HG03460 (cell line): ENCODE data around the gene KRTDAP.

Experiments
- ATAC-seq: cut with Tn5 transposase; IDR thresholded peaks from one replicate; pipeline ENCODE4 v1.9.1; 2021; ENCODE audit not compliant: unreplicated experiment

KRTDAP gene, protein sequence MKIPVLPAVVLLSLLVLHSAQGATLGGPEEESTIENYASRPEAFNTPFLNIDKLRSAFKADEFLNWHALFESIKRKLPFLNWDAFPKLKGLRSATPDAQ

DNA sequence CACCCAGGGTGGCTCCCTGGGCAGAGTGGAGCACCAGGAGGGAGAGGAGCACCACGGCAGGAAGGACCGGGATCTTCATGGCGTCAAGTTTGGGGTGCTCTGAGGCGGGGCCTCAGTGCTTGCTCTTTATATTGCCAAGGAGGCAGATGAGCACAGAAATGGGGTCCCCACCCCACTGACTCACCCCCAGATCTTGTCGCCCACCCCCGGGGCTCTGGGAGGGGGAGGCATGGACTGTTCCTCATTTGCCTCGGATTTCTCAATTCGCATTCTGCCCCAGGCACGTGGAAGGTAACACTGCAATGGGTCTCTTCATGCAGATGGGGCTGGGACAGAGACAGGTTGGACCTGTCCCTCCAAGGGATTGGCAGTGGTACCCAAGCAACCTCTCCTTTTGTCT, at the start of gene KRTDAP:
TSS of gene KRTDAP (minus strand) at position 101 of the 400 bp plus-strand sequence. CDS start at position 79, 22 bp downstream.
- no peak for ATAC-seq

DNA sequence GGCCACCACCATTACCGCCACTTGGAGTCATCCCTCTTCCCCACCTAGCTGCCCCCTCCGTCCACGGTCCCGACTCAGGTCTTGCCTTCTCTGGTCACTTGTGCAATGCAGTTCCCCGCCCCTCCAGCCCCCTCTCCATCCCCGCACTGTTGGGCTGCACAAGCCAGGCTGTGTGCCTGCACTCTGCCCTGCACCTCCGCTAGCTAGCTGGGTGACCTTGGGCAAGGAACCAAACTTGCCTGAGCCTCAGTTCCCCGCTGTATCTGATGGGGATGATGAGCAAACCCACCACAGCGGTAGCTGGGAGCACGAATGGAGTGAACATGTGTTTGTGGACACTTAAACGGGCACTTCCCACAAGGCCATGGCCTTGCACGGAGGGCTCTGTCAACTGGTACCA, 49.6 kb upstream of the KRTDAP start:
- ATAC-seq, result no peak

DNA sequence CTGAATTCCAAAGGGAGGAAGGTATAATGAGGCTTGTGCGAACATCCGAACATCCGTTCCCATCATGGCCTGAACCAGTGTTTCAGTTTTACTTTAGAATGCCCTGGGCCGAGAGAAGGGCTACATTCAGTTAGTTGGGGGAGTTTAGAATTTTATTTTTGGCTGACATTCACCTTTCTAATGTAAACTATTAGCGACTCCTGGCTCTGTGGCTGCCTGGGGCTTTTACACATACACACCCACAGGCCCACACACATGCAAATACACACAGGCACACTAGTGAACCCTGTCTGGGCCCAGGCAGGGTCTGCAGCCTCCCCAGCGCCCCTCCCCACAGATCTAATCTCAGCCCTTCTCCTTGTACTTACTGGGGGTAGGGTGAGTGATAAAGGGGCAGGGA, 49.0 kb upstream of the KRTDAP start:
- no peak for ATAC-seq

DNA sequence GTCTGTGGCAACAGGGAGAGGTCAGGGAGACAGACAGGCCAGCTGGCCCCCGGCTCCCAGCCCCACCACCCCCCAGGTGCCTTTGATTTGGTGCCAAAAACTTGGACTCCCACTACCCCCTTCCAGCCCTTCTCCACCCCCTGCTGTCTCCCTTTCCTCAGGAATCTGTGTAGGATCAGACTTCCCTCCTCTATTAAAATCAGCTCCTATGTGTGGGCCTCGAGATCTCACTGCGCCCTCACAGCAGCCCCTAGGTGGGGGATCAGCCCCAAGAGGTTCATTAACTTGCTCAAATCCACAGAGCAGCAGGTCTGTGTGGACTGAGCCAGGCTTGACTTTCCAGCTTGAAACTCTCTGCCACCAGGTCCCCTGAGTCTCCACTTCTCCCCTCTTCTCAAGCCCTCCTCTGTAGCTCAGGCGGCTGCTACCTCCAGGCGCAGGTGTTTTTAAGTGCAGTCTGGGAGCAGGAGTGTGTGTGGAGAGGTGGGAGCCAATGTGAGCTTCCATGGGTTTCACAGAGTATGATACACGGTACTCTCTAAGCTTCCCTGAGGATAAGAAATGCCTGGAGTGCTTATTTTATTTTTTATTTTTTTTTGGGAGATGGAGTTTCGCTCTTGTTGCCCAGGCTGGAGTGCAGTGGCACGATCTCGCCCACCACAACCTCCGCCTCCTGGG, 44.7 kb upstream of the KRTDAP start:
- no peak for ATAC-seq

DNA sequence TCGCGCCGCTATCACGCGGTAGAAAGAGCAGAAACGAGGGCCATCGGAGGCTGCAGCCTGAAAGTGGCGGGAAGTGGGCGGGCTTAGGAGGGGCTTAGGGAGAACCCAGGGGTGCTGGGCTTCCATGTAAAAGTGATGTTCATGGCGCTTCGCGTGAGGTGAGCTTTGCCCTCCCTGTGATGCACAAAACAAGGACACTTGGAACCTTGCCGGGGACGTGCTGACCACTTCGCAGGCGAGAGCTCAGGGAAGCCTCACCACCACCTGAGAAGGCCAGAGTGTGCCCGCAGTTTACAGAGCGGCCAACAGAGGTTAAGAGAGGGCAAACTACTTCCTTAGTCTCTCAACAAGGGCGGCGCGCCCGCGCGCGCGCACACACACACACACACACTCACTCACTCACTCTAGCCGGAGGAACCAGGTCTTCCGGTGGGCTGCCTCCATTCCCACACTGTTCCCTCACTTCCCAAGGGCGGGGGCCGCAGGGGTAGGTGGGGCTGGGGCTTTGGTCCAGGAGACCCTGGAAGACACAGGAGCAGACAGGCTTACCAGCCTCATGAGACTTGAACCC, 43.6 kb upstream of the KRTDAP start:
- no peak for ATAC-seq

DNA sequence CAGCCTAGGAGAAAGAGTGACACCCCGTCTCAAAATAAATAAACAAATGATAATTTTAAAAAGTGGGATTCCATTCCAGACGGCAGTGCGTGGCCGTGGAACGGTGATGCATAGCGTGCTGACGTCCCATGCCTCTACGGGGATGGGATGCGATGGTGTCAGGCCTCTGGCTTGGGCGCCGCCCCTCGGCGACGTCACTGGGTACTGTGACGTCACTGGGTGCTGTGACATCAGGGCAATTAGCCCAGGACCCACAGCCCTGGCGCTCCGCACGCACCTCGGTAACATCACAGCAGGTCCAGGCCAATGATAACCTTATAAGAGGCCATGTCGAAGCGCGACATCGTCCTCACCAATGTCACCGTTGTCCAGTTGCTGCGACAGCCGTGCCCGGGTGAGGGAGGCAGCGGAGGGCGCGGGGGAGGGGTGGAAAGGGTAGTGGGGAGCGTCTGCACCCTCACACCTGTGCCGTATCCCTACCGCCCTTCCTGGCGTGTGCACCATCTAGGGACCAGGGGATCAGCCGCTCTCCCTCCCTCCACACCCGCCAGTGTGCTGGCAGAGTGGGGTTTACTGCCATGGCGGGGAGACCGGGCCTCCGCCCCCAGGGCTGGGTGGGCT, 43.0 kb upstream of the KRTDAP start, which contains the start of gene GAPDHS:
TSS of gene GAPDHS (plus strand) at position 256 of the 621 bp plus-strand sequence. CDS start at position 328, 72 bp downstream.
- no peak for ATAC-seq

DNA sequence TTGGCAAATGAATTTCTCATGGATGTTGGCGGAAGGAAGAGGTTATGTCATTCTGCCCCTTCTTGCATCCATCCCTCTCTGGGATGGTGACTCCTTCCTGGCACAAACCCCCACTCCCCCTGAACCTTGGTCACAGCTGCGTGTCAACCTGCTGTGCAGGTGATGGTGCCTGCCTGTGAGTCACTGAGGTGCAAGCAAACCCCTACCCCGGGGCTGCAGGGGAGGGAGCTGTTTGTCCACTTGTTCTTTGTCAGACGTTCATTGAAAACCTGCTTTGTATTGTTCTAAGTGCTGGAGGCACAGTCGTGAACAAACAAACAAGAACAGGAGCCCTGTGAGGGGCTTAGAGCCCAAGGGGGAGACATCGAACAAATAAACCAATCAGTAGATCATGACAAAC, 41.0 kb upstream of the KRTDAP start:
- no peak for ATAC-seq

DNA sequence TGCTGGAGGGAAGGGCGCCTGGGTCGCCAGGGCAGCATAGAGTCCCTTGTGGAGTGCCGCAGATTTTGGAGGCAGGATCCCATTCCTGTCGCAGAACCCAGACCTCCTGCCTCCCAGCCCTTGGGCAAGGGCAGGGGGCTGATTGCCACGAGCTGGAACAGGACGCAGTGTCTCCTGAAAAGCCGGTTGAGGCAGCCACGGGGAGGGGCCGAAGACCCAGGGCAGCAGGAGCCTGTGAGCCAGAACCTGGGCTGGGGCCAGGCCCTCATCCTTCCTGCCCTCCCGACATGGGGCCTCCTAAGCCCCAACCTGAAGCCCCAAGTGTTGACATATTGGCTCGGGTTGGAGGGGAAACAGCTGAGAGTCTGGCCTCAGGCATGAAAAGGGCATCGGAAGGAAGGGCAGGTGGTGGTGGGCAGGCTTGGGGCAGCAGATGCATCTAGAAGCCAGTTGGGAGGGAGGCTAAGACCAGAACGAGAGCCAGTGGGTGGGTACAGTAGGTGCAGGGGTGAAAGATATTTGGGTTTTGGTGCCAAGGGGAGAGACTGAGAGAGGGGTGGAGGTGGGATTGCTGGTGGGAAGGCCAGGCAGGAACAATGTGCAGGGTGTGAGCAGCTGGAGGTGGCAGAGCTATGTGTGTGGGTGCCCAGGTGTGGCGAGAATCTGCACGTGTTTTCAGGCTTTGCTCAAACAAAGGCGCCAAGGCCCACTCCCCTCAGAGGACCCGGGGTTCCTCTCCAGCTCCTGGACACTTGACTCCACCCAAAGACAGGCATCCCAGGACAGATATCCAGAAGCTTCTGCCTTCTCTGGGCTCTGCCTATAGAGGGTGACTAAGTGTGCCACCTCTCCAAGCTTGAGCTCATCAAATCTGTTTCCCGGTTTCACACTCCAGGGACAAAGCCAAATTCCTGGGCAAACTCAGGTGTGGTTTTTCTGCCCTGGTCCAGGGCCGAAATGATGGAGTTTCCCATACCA, 39.3 kb upstream of the KRTDAP start:
- ATAC-seq, result no peak

DNA sequence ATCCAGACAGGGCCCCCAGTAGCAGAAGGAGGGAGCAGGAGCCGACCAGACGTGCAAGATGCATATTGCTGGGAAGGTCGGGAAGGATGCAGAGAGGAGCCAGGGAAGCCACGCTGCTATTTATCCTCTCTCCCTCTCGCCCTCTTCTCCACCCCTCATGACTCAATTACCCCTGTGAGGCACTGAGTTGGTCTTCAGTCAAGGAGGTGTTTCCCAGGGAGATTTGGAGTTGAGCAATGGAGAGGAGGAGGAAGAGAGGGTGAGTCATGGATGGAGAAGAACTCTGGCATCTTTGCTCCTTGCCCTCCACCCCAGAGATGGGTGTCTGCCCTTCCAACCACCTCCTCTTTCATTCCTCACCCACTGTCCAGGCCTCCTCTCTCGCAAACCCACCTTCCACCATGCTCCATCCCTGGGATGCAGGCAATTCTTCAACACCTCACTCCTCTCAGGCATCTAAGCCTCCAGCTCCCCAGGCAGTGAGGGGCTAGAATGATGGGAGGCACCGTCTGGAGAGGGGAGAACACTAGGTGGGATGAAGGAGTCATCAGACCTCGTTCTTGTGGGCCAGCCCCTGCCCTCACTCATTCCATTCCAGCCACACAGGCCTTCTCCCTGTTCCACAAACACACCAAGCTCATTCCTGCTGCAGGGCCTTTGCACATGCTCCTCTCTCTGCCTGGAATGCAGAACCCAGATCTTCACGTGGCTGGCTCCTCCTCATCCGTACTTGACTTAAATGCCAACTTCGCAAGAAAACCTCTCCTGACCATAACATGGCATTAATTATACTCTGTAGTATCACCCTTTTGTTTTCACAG, 38.2 kb upstream of the KRTDAP start, which contains the start of gene SBSN:
TSS of gene SBSN (minus strand) at position 94 of the 821 bp plus-strand sequence. CDS start at position 64, 30 bp downstream.
- ATAC-seq, result no peak

DNA sequence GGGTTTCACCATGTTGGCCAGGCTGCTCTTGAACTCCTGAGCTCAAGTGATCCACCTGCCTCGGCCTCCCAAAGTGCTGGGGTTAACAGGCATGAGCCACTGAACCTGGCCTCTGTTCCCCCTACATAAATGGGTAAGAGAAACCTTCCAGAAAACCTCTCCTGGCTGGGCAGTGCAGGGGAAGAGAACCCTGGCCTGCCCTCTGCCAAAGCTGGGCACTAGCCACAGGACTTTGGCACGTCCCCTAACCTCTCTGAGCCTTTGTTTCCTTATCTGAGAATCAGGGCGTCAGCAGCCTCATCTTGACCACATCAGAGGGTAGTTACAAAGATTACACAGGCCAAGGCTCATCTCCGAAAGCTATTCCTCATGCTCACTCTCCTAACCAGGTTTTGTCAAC, 35.6 kb upstream of the KRTDAP start:
- ATAC-seq, result no peak

DNA sequence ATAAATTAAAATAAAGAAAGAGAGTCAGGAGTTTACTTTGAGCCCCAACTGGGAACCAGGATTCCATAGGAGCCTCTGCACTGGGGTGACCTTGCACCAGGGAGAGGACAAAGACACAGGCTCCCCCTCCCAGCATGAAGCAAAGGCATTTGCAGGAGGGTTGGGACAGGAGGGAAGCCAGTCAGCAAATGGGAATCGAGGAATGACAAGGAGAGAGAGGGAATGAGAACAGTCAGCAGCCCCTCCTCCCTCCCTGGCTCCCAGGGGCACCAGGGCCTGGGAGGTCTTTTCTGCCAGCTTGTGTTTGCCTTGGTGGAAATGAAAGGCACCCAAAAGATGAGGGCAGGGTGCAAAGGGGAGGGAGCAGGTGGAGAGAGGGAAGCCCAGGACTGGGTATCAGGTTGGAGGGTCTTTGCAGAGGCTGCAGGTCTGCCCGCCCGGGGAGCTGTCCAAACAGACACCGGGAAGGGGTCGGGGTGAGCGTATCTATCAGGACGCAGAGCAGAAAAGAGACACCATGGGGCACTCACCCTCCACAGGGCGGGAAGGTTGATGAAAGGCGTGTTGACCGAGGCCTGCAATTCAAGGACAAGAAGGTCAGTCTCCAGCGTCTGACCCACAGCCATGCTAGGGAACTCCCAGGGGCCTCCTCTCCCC, 34.0 kb upstream of the KRTDAP start:
- no peak for ATAC-seq

DNA sequence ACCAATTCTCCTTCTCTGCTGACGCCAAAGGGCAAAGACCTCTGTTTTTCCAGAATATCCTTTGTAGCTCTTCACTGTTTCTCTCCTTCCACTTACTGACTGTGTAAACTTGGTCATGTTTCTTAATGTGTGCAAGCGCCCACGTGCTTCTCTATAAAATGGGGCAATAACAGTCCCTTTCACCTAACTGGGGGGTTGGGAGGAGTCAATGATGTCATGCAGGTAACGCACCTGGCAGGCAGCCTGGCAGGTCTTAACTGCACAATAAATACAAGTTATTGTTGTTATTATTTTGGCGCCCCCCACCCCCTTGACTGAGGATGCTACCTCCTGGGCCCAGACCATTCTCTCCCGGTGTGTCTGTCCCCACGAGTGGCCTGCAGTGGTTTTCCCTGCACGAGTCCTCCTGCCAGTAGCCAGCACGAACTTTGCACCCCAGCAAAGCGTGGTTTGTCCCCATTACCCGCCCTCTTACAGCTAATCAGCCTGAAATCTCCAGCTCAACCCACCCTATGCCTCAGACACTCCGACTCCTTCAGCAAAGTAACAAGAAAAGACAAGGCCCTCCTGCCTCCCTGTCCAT, 32.6 kb upstream of the KRTDAP start:
- ATAC-seq, result no peak

DNA sequence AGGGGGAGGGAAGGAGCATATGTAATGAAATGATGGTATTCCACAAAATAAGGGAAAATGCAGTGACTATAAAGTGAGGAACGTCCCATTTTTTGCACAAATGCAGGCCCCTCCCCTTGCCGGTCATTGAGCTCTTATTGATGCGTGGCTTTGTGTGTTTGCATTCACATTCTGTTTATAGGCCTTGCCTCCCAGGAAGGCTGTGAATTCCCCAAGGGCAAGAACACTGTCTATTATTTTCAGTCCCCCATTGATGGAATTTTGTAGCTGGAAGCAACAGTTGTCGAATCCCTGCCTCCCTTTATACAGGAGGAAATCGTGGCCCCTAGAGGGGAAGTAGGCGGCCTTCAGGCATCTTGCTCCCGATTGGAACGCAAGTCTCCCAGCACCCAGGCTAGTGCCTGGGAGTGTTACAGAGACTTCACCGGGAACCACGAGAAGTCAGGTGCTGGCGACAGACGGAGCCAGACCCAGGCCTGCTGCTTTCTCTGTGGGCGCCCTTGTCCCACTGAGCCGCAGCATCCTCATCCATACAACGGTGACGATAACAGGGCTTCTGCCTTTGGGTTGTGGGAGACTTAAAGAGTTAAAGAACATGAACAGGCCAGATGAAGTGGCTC, 31.0 kb upstream of the KRTDAP start:
- ATAC-seq, result no peak

DNA sequence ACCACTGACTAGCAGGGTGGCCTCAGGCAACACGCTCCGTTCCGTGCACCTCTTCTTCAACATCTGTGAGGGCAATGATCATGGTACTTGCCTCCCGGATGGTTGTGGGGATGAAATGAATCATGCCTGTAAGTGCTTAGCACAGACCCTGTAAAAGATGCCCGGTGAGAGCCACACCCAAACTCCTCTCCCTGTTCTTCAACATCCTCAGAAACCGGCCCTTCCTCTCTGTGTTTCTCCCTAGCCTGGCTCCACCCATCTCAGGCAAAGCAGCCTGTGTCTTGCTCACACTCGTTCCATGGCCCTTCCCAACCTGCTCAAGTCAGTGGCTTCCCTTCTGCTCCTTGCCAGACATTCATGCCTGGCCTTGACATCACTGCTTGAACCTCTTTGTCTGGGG, 29.0 kb upstream of the KRTDAP start:
- no peak for ATAC-seq

DNA sequence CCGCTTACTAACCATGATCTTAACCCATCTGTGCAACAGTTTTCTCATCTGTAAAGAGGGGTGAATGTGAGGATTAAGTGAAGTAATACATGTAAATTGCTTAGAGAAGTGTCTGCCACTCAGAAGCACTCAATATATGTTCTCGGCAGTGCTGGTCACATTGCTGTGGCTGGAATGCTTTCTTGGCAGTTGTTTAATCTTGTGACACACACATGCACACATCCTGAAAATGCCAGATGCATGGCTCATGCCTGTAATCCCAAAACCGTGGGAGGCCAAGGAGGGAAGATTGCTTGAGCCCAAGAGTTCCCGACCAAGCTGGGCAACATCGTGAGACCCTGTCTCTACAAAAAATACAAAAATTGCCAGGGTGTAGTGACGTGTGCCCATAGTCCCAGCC, 28.0 kb upstream of the KRTDAP start:
- no peak for ATAC-seq

DNA sequence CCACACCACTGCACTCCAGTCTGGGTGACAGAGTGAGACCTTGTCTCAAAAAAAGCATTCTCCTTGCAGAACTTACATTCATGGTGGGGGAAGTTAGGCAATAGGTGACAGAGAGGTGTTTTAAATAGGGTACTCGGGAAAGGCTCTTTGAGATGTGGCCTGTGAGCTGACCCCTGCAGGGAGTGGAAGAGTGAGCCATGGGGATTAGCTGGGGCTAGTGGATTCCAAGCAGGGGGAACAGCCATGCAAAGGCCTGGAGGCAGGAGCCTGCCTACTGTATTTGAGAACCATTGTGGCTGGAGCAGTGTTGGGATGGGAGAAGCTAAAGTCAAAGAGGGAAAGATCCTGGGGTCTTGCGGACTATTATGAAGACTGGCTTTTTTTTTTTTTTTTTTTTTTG, 27.1 kb upstream of the KRTDAP start:
- ATAC-seq, result no peak

DNA sequence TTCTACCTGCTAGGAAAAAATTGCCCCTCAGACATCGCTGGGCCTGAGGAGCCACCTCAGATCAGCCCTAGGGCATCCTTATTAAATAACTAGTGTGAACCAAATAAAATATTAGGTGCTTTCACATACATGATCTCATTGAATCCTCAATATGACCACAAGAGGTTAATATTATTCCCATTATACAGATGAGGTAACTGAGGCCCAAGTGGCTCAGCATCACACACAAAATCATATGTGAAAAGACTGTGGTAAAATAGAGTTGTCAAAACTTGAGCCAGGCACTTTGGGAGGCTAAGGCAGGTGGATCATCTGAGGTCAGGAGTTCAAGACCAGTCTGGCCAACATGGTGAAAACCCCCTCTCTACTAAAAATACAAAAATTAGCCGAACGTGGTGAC, 26.0 kb upstream of the KRTDAP start:
- no peak for ATAC-seq

DNA sequence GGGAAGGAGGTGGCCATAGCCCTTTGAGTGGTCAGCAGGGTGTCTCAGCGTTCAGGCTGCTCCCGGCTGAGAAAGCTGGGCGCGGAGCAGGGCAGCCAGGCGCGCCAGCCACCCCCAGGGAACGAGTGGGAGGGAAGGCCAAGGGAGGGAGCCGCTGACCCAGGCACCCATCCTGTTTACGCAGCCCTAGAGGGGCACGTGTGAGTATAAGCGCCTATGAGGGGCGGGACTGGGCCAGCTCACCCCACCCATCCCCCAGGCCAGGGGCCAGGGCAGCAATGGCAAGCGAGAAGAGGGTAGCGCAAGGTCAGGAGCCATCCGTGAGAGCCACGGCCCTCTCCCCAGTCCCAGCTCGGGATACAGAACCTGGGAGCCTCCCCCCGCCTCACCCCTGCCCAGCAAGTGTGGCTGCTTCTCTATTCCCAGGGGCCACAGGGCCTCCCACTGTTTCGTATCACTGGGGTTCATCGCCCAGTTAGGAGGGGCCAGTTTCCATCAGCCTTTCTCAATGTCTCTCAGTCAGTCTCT, 24.1 kb upstream of the KRTDAP start:
- no peak for ATAC-seq
